Measurements from ENCODE around the gene LCN6.
"Not testable (repeated sequence)": the region's sequence is repeated elsewhere in the genome, so short reads cannot be mapped to it uniquely, and the experiment has no call there.

The LCN6 gene

GRCh38 chr9:136759001-136759400 is 10.7 kb upstream of the LCN6 start:
- DNase-seq: no peak

- no peak for DNase-seq
Measured at GRCh38 chr9:136757751-136758140, 9.4 kb upstream of the LCN6 start.

- no peak for DNase-seq
Measured at GRCh38 chr9:136757328-136757727, 9.0 kb upstream of the LCN6 start.

- DNase-seq: no peak
Measured at GRCh38 chr9:136756836-136757235, 8.5 kb upstream of the LCN6 start.

GRCh38 chr9:136756134-136756438 is 7.8 kb upstream of the LCN6 start:
- no peak for DNase-seq

GRCh38 chr9:136755302-136756133 is 7.2 kb upstream of the LCN6 start:
- not testable (repeated sequence) for DNase-seq

GRCh38 chr9:136754626-136755301 is 6.4 kb upstream of the LCN6 start:
- DNase-seq: no peak

GRCh38 chr9:136754059-136754572 is 5.8 kb upstream of the LCN6 start:
- no peak for DNase-seq

- DNase-seq: no peak
Measured at GRCh38 chr9:136753371-136754058, 5.2 kb upstream of the LCN6 start.

GRCh38 chr9:136751814-136752213 is 3.5 kb upstream of the LCN6 start:
- no peak for DNase-seq

- no peak for DNase-seq
Measured at GRCh38 chr9:136751244-136751643, 2.9 kb upstream of the LCN6 start.

GRCh38 chr9:136750526-136750925 is 2.2 kb upstream of the LCN6 start:
- no peak for DNase-seq

GRCh38 chr9:136748666-136749611 is 614 bp upstream of the LCN6 start:
- no peak for DNase-seq

GRCh38 chr9:136747161-136748060 is 914 bp downstream of the LCN6 start:
- no peak for DNase-seq

GRCh38 chr9:136746621-136747020 is 1.7 kb downstream of the LCN6 start:
- DNase-seq: no peak

- DNase-seq: no peak
Measured at GRCh38 chr9:136746155-136746490, 2.2 kb downstream of the LCN6 start.

GRCh38 chr9:136745389-136746154 is 2.8 kb downstream of the LCN6 start:
- DNase-seq: no peak

- no peak for DNase-seq
Measured at GRCh38 chr9:136744773-136745172, 3.6 kb downstream of the LCN6 start.

GRCh38 chr9:136743639-136744211 is 4.6 kb downstream of the LCN6 start:
- DNase-seq: no peak

- no peak for DNase-seq
Measured at GRCh38 chr9:136742591-136743391, 5.5 kb downstream of the LCN6 start, which contains the start of gene LCN10. Gene LCN10, minus strand, starts transcription at chr9:136742940. Its CDS starts 37 bp downstream, at chr9:136742903.
